HepG2 (cell line): Measurements from ENCODE around the gene DGKB.

Experiments
- ARNT ChIP-seq: fragments of 450-650 bp; IDR thresholded peaks from 2 replicates; pipeline ENCODE4 v1.6.1; 2017
- FOXP1 ChIP-seq, 2 experiments: fragments of 450-650 bp in 1 of 2; IDR thresholded peaks; 2 replicates each; pipeline ENCODE4 v1.6.1; 2017 to 2018; ENCODE audit warnings: antibody characterized with exemption in 1 of 2
- KLF15 ChIP-seq: sonication (generic); formaldehyde crosslinking; IDR thresholded peaks from 2 replicates; pipeline ENCODE4 v1.8.1; 2023; ENCODE audit warnings: borderline replicate concordance, mild to moderate bottlenecking, inconsistent platforms, missing genetic modification reagents, mixed read lengths
- MEIS2 ChIP-seq: sonication (generic); formaldehyde crosslinking; IDR thresholded peaks from 2 replicates; pipeline ENCODE4 v1.9.0; 2021; ENCODE audit warnings: mild to moderate bottlenecking, missing genetic modification reagents
- SAFB2 ChIP-seq: sonication (generic); formaldehyde crosslinking; IDR thresholded peaks from 2 replicates; pipeline ENCODE4 v1.5.1; 2020; ENCODE audit warnings: missing genetic modification reagents, low read depth, mild to moderate bottlenecking, borderline replicate concordance
- ZNF143 ChIP-seq: sonication (generic); formaldehyde crosslinking; IDR thresholded peaks from 2 replicates; pipeline ENCODE4 v1.4.0; 2020; ENCODE audit warnings: missing genetic modification reagents
- ZNF792 ChIP-seq: IDR thresholded peaks from 2 replicates; pipeline ENCODE4 v1.6.1; 2016

DNA sequence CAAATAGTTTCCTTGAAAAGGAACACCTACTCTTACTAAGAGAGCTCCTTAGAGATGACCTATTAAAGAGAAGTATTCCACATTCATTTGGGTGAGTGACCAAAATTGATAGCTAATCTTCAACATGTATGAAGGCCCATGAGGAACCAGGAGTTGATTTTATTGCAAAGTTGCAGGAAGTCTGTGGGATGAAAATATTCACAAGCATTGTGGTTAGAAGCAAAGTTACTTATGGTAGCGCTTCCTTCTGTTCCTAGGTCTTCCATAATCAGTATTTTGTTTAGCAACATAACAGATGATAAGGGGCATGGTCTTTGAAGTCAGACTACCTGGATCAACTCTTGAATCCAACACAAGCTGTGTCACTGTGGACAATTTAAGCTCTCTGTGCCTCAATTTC, 164.5 kb downstream of the DGKB start:
- TF ChIP-seq SAFB2 (CRISPR knock-in tag) (no peak), KLF15 (no peak), MEIS2 (CRISPR knock-in tag) (no peak), FOXP1 (IDR thresholded peaks at IDR 0.05) (no peak), FOXP1 (CRISPR knock-in tag; IDR thresholded peaks at IDR 0.05) (no peak), ZNF792 (CRISPR knock-in tag) (no peak), ZNF143 (CRISPR knock-in tag) (no peak), ARNT (no peak)
